Measurements from ENCODE around the gene MCCC1.

MCCC1 gene

GRCh38 chr3:182980204-182981037, 118.9 kb downstream of the MCCC1 start, which contains the start of gene DCUN1D1:
TSS of gene DCUN1D1 (minus strand) at chr3:182980538. CDS start at chr3:182980489, 49 bp downstream.
- peak; percentile 88 to 90 for DNase-seq

GRCh38 chr3:182979674-182980191, 119.6 kb downstream of the MCCC1 start:
- peak; percentile 25 to 28 for DNase-seq

GRCh38 chr3:182979103-182979673, 120.1 kb downstream of the MCCC1 start:
- no peak for DNase-seq

- no peak for DNase-seq
These were observed 120.9 kb downstream of the MCCC1 start for GRCh38 chr3:182978387-182978786.

GRCh38 chr3:182973047-182973446, 126.2 kb downstream of the MCCC1 start:
- DNase-seq = no peak

GRCh38 chr3:182972387-182972786, 126.9 kb downstream of the MCCC1 start:
- DNase-seq = no peak

- DNase-seq = no peak
These were observed 127.7 kb downstream of the MCCC1 start for GRCh38 chr3:182971637-182972036.

- no peak for DNase-seq
These were observed 128.4 kb downstream of the MCCC1 start for GRCh38 chr3:182970811-182971418.

- no peak for DNase-seq
These were observed 129.4 kb downstream of the MCCC1 start for GRCh38 chr3:182969853-182970252.

- DNase-seq = no peak
These were observed 130.0 kb downstream of the MCCC1 start for GRCh38 chr3:182969277-182969676.

GRCh38 chr3:182967218-182968204, 131.8 kb downstream of the MCCC1 start:
- DNase-seq = no peak

GRCh38 chr3:182965861-182966366, 133.4 kb downstream of the MCCC1 start:
- DNase-seq = no peak

Measured in stimulated activated CD4-positive, alpha-beta T cell treated with anti-CD3 and anti-CD28 coated beads, Interleukin-2, amount 100 ng/mL, for 24 hours (primary cell).